Measurements from ENCODE around the gene ZFAND6. TPM values are rescaled to one million over a fixed set of nuclear protein-coding genes. Genes with fewer than 3 reads are reported as not detected.
"Not testable (repeated sequence)": the region's sequence is repeated elsewhere in the genome, so short reads cannot be mapped to it uniquely, and the experiment has no call there.

Gene ZFAND6
- 111 and 122 TPM in 2 replicates for total RNA-seq (2014; rRNA removed; shearing (Covaris generic))
- 86.2 and 97.8 TPM in 2 replicates for total RNA-seq (2022)
- Bru-seq, nascent RNA: percentile 94 among the genes with signal in this experiment
- BruChase-seq, experiment 1, labeled RNA remaining after a 6-hour chase: percentile 90 among the genes with signal in this experiment
- percentile 90 among the genes with signal in this experiment for BruChase-seq, experiment 2, labeled RNA remaining after a 2-hour chase
- long read RNA-seq, transcript ZFAND6-201 (7 exons, 1,814 nt): minor isoform, 39 of 247 reads
- long read RNA-seq, transcript ZFAND6-212 (7 exons, 1,602 nt): minor isoform, 9 of 247 reads
- long read RNA-seq, transcript ZFAND6-220 (6 exons, 891 nt): major isoform, 125 of 247 reads
- long read RNA-seq, transcript ZFAND6-213 (6 exons, 1,446 nt): minor isoform, 7 of 247 reads
- long read RNA-seq, partial matches to known transcripts: 7 of 247 reads
- long read RNA-seq, other reads (novel, unspliced or antisense): 60 of 247 reads

DNA sequence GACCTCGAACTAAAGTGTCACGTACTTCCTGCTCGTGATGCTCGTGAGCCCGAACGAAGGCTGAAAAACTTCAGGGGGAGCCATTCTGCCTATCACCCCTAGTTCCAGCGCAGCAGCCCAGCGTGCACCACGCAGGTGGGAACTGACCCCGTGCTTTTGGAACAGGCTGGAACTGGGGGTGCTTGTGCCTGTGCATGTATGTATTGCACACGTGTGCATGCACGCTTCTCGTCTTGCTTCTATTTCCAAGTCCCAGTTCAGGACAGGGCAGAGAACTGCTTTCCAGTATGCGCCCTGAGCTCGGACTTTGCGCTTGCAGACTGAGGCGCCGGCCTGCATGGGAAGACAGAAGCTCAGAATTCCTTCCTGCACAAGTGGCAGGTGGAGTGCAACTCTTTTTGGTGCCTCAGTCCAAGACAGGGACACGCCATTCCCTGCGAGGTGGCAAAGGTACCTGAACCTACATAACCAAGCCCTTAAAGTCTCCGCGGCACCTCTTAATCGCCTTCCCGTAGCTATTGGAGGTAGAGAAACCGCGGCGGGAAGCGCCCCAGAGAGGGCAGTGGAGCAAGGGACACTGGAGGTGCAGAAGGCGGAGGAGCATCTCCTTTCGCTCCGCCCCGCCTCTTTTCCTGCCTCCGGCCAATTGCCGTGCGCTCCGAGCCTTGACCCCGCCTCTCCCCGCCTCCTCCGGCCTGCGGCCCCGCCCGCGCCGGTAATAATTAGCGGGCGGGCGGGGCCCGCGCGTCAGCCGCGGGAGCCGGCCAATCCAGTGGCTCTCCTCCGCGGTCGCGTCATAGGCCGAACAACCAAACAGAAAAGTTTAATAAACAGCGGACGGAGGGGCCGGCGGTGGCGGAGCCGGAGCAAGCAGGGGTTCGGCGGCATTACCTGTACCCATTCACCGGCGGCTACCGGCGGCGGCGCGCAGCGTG lies at the start of gene ZFAND6:
Gene ZFAND6 (plus strand): TSS at position 826 of the 935 bp plus-strand sequence. CDS start 60,669 bp downstream, outside the sequence.
- peak; percentile 96 for DNase-seq (ENCODE audit: low spot score)
- Histone ChIP-seq H3K4me2 (ENCODE audit: low read length) (peak within 1 kb of the TSS; percentile 100), H3K4me1 (ENCODE audit: insufficient read depth, low read length, poor library complexity, severe bottlenecking) (peaks cover 40% of the 10 kb centered on the region), H3K9me2 (ENCODE audit: insufficient read depth, low read length) (no peaks in the 10 kb centered on the region), H3K4me3 (ENCODE audit: low read depth, low read length, poor library complexity, severe bottlenecking) (peak within 1 kb of the TSS; percentile 94), H3K27ac (ENCODE audit: low read depth, low read length, poor library complexity, severe bottlenecking) (peak within 1 kb of the TSS; percentile 81), H2AFZ (ENCODE audit: low read length) (peak within 1 kb of the TSS; percentile 94), H4K20me1 (ENCODE audit: insufficient read depth, low read length) (peaks cover 24% of the 10 kb centered on the region), H3K36me3 (ENCODE audit: insufficient read depth, low read length) (no peaks in the 10 kb centered on the region), H3K9me3 (ENCODE audit: low read length) (no peaks in the 10 kb centered on the region), H3K79me2 (ENCODE audit: insufficient read depth, low read depth, low read length) (peaks cover 42% of the 10 kb centered on the region)
- intact Hi-C loops (cut with micrococcal nuclease; ENCODE audit: unreplicated experiment): loop anchor here (2.0 kb wide), 4 partner anchors 50 to 162 kb away; partner anchors contain the start of genes FAH and MTHFS
- ChIA-PET POLR2A (interaction anchor here (0.7 to 4.0 kb wide), 5 partner anchors 13 to 114 kb away, joined by 4 to 30 read pairs (median 5); no protein-coding TSS in a partner anchor), CTCF (ENCODE audit: unreplicated experiment) (no interaction called here)
- no TSS peak for BruUV-seq (replicated peaks)
- no peak for TF ChIP-seq EZH2phosphoT487 (IDR thresholded peaks at IDR 0.05; ENCODE audit: borderline replicate concordance, low read depth, low read length)
- TF ChIP-seq, protein P1, sequence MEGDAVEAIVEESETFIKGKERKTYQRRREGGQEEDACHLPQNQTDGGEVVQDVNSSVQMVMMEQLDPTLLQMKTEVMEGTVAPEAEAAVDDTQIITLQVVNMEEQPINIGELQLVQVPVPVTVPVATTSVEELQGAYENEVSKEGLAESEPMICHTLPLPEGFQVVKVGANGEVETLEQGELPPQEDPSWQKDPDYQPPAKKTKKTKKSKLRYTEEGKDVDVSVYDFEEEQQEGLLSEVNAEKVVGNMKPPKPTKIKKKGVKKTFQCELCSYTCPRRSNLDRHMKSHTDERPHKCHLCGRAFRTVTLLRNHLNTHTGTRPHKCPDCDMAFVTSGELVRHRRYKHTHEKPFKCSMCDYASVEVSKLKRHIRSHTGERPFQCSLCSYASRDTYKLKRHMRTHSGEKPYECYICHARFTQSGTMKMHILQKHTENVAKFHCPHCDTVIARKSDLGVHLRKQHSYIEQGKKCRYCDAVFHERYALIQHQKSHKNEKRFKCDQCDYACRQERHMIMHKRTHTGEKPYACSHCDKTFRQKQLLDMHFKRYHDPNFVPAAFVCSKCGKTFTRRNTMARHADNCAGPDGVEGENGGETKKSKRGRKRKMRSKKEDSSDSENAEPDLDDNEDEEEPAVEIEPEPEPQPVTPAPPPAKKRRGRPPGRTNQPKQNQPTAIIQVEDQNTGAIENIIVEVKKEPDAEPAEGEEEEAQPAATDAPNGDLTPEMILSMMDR (conservative IDR thresholded peaks at IDR 0.05; ENCODE audit: low read length): 0 out of 2 replicates have a peak, but pooled peaks have one; percentile 29

DNA sequence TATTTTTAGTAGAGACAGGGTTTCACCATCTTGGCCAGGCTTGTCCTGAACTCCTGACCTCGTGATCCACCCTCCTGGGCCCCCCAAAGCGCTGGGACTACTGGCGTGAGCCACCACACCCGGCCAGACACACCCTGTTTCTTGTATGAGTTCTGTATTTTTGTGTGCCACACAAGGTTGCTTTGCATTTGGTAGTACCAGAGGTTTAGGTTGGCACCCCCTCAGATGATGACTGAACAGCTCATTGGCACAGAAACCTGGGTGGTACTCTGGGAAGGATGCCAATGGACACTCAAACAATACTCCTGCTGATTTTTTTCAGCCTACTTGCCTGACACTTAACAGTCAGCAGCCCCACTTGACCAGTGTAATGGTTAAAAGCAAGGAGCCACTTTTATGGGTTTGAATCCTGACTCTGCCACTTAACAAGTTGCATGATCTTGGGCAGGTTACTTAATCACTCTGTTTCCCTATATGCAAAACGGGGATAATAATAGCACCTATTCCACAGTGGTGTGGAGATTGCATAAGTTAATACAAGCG lies 49.3 kb upstream of the ZFAND6 start:
- no peak for DNase-seq (ENCODE audit: low spot score)
- Histone ChIP-seq H3K4me2 (ENCODE audit: low read length) (peak overlapping the region; percentile 58), H3K4me1 (ENCODE audit: insufficient read depth, low read length, poor library complexity, severe bottlenecking) (peaks cover 51% of the 10 kb centered on the region), H4K20me1 (ENCODE audit: insufficient read depth, low read length) (no peaks in the 10 kb centered on the region), H3K79me2 (ENCODE audit: insufficient read depth, low read depth, low read length) (no peaks in the 10 kb centered on the region), H3K27ac (ENCODE audit: low read depth, low read length, poor library complexity, severe bottlenecking) (peak overlapping the region; percentile 25), H3K4me3 (ENCODE audit: low read depth, low read length, poor library complexity, severe bottlenecking) (no peak overlapping the region), H3K36me3 (ENCODE audit: insufficient read depth, low read length) (no peaks in the 10 kb centered on the region), H2AFZ (ENCODE audit: low read length) (peak overlapping the region; percentile 68), H3K9me3 (ENCODE audit: low read length) (no peaks in the 10 kb centered on the region; the same call in 1 of the 2 replicates), H3K9me2 (ENCODE audit: insufficient read depth, low read length) (no peaks in the 10 kb centered on the region)
- ChIA-PET CTCF (ENCODE audit: unreplicated experiment) (no interaction called here), POLR2A (interaction anchor here (0.6 to 1.0 kb wide), 2 partner anchors 12 to 147 kb away, joined by 3 to 4 read pairs; no protein-coding TSS in a partner anchor)
- intact Hi-C loops (cut with micrococcal nuclease; ENCODE audit: unreplicated experiment): no loop called here
- BruUV-seq (replicated peaks): no TSS peak
- TF ChIP-seq EZH2phosphoT487 (IDR thresholded peaks at IDR 0.05; ENCODE audit: borderline replicate concordance, low read depth, low read length): no peak
- TF ChIP-seq, protein P1 (conservative IDR thresholded peaks at IDR 0.05; ENCODE audit: low read length): no peak

DNA sequence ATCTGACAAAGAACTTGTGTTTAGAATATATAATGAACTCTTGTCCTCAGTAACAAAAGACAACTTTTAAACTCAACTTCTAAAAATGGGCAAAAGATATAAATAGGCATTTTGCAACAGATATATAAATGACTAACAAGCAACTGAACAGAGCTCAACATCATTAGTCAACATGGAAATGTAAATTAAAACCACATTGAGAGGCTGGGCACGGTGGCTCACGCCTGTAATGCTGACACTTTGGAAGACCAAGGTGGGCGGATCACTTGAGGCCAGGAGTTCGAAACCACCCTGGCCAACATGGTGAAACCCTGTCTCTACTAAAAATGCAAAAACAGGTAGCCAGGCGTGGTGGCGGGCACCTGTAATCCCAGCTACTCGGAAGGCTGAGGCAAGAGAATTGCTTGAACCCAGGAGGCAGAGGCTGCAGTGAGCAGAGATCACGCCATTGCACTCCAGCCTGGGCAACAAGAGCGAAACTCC lies 48.4 kb upstream of the ZFAND6 start:
- H3K36me3 ChIP-seq (ENCODE audit: insufficient read depth, low read length); intact Hi-C loops (cut with micrococcal nuclease; ENCODE audit: unreplicated experiment); H3K4me3 ChIP-seq (ENCODE audit: low read depth, low read length, poor library complexity, severe bottlenecking); CTCF ChIA-PET (ENCODE audit: unreplicated experiment); BruUV-seq (replicated peaks); H3K79me2 ChIP-seq (ENCODE audit: insufficient read depth, low read depth, low read length); H3K9me2 ChIP-seq (ENCODE audit: insufficient read depth, low read length); H3K27ac ChIP-seq (ENCODE audit: low read depth, low read length, poor library complexity, severe bottlenecking); H3K9me3 ChIP-seq (ENCODE audit: low read length); H4K20me1 ChIP-seq (ENCODE audit: insufficient read depth, low read length); DNase-seq (ENCODE audit: low spot score): not testable (repeated sequence)
- Histone ChIP-seq H2AFZ (ENCODE audit: low read length) (peak overlapping the region; percentile 68; the same call in 1 of the 2 replicates), H3K4me2 (ENCODE audit: low read length) (peak overlapping the region; percentile 58), H3K4me1 (ENCODE audit: insufficient read depth, low read length, poor library complexity, severe bottlenecking) (peaks cover 51% of the 10 kb centered on the region)
- POLR2A ChIA-PET: interaction anchor here (0.7 kb wide), 1 partner anchor 9 kb away, joined by 3 read pairs; no protein-coding TSS in a partner anchor

All from OCI-LY7 (cell line).